RPMI7951 (cell line): ENCODE results near the gene ADGRG3. TPM values are rescaled to one million over a fixed set of nuclear protein-coding genes. Genes with fewer than 3 reads are reported as not detected.
"Not testable (repeated sequence)": the region's sequence is repeated elsewhere in the genome, so short reads cannot be mapped to it uniquely, and the experiment has no call there.

Experiments used
- DNase-seq: peaks from one replicate; pipeline ENCODE4 v3.0.0-alpha.2; 2012; ENCODE audit warnings: low read depth
- total RNA-seq: library from RNA; depleted of rRNA; stranded (reverse); fragments of >200 nt; shearing (Covaris generic); gene quantifications from 2 replicates; pipeline ENCODE4 v1.2.3, GENCODE V29; 2014

ADGRG3 gene
- total RNA-seq, 1 experiment from 2014 or later = not detected

- no peak for DNase-seq
Observed at GRCh38 chr16:57663917-57664661, 4.0 kb upstream of the ADGRG3 start.

DNA sequence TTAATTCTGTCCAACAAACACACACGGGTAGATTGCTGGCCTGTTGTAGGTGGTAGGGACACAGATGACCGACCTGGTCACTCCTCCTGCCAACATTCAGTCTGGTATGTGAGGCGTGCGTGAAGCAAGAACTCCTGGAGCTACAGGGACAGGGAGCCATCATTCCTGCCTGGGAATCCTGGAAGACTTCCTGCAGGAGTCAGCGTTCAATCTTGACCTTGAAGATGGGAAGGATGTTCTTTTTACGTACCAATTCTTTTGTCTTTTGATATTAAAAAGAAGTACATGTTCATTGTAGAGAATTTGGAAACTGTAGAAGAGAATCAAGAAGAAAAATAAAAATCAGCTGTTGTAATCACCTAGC is 3.5 kb upstream of the ADGRG3 start:
- no peak for DNase-seq

- no peak for DNase-seq
Observed at GRCh38 chr16:57665541-57665940, 2.6 kb upstream of the ADGRG3 start.

DNA sequence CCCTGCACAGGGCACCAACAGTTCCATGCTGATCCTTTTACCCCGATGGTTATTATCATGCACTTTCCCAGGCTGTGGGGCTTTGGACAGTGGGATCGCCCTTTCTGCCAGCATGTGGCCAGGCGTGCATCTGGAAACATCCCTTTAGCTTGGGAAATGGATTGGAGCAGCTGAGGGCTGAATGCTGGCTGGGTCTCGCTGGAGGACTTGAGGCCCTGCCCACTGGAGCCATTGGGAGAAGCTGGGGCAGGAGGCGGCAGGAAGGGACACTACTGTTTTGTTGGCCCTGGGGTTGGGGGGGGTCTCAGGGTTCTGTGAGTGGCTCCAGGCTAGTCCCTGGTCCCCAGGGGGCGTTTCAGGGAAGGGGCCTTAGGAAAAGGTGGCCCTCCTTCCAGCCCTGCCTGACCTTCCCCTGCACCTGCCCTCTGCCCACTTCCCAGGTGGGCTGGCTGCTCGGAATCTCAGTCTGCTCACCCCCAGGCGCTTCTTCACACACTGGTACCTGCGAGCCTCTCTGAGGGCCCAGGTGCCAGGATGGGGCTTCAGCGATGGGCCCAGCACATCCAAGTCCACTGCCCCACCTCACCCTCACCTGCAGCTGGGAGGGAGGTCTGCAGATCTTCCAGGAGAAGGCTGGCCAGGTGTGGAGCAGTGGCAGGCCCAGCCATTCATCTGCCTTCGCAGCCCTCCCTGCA is 1.6 kb upstream of the ADGRG3 start:
- DNase-seq = no peak

- no peak for DNase-seq
Observed at GRCh38 chr16:57667048-57667525, 1.0 kb upstream of the ADGRG3 start.

- DNase-seq = peak; percentile 78
Observed at GRCh38 chr16:57667526-57668262, 412 bp upstream of the ADGRG3 start.

- no peak for DNase-seq
Observed at GRCh38 chr16:57668630-57669475, 747 bp downstream of the ADGRG3 start.

GRCh38 chr16:57669476-57670162 is 1.5 kb downstream of the ADGRG3 start:
- no peak for DNase-seq

GRCh38 chr16:57670196-57670595 is 2.1 kb downstream of the ADGRG3 start:
- DNase-seq = no peak

- DNase-seq = not testable (repeated sequence)
Observed at GRCh38 chr16:57671451-57671850, 3.3 kb downstream of the ADGRG3 start.

DNA sequence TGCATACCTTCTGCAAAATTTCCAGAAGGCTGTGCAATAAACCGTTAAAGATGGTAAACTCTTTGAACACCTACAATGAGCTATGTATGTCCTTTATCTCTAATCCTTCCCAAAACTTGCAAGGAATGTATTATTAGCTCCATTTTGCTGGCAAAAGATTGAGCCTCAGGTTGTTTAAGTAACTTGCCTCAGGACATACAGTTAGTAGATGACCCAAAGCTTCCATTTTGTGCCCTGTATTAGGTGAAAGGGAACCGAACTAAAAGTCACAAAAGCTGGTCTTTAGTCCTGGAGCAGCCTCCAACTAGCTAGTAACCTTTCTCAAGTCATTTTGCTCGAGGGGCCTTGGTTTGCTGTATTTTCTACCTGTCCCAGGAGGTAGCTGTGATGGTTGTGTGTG is 4.3 kb downstream of the ADGRG3 start:
- no peak for DNase-seq

GRCh38 chr16:57672824-57673223 is 4.7 kb downstream of the ADGRG3 start:
- DNase-seq = no peak

DNA sequence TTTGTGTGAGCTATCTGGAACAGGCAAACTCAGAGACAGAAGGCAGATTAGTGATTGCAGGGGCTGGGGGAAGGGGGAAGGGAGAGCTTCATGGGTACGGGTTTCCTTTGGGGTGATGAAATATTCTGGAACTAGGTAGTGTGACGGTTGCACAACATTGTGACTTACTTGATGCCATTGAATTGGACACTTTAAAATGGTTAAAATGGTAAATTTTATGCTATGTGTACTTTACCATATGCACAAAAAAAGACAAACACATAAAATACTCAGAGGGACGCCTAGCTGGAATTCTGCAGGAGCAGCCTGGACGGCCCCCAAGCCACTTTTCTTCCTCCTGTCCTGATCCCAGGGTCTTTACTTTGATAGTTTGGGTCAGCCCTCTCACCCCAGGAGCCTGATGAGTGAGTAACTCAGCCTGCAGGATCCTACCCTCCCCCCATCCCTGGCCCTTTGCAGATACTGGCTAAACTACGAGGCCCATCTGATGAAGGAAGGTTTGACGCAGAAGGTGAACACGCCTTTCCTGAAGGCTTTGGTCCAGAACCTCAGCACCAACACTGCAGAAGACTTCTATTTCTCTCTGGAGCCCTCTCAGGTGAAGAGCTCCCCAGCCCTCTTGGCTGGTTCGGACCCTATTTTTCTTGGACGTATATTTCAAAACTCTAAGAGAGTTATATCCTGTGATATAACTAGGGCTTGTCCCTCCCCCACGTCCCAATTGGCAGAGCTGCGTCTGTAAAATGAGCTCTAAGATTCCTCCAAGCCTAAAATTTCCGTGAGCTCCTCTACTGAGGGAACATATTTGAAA is 7.8 kb downstream of the ADGRG3 start:
- DNase-seq = no peak

DNA sequence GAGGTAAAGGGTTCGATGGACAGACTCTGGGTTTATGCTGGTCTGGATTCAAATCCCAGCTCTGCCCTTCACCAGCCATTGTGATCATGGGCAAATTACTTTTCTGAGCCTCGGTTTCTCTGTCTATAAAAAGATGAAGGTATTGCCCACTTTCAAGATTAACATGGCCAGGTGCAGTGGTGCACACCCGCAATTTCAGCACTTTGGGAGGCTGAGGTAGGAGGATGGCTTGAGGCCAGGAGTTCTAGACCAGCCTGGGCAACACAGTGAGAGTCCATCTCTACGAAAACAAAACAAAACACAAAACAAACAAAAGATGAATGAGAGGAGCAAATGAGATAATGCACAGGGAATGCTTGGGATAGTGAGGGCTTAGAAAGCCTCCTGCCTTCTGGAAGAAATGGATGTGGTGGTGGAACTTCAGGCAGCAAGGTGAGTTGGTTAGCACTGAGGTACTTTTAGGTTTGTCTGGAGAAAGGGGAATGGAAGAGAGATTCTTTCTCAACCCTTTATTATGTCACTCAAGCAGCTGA is 8.5 kb downstream of the ADGRG3 start:
- DNase-seq = no peak

GRCh38 chr16:57677622-57678369 is 9.7 kb downstream of the ADGRG3 start:
- DNase-seq = peak; percentile 14

GRCh38 chr16:57679016-57679415 is 10.9 kb downstream of the ADGRG3 start:
- DNase-seq = no peak

GRCh38 chr16:57679767-57680482 is 11.8 kb downstream of the ADGRG3 start:
- DNase-seq = no peak

DNA sequence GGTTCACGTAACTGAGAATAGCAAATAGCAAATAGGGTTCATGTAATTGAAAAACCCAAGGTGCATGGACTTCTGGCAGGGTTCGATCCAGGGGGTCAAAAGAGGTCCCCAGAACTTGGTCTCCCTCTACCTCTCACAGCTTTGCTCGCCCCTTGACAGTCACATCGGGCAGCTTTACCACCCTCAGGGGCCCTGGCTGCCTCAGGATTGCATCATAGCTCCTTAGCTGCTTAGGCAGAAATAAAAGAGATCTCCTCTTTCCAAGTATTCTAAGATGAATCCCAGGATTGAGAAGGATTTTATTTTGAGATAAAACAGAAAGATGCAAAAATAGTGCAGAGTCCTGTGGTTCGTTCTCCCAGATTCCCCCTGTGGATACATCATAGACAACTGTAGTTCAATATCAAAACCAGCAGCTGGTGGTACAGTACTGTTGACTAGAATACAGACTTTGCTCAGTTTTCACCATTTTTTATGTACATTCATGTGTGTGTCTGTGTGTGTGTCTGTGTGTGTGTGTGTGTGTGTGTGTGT is 12.8 kb downstream of the ADGRG3 start:
- DNase-seq = no peak
